Measurements from ENCODE around the gene SMIM35.

SMIM35 gene

DNA sequence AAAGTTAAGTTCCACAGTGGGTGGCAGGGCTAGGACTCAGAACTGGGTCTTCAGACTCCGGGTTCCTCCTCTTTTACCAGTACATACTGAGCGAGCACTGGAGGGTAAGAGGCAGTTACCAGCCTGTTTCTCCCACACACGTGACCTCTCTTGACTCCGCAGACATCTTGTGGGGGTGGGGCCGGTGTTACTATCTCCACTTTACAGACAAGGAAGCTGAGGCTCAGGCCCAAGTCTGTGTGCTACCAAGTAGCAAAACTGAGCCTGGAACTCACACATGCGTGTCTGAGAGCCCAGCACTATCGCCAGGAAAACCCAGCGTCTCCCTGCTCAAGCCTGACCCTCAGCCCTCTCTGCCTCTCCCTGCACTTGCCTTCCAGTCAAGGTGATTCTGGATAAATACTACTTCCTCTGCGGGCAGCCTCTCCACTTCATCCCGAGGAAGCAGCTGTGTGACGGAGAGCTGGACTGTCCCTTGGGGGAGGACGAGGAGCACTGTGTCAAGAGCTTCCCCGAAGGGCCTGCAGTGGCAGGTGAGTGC lies 16.0 kb upstream of the SMIM35 start:
- H3K4me1 ChIP-seq (ENCODE audit: insufficient read depth, low read length), result no peaks in the 10 kb centered on the region
- H3K27me3 ChIP-seq (ENCODE audit: insufficient read depth, low read length), result peaks cover 18% of the 10 kb centered on the region
- no peak overlapping the region for H2AFZ ChIP-seq (ENCODE audit: low read depth, low read length)
- no peaks in the 10 kb centered on the region for H3K9me3 ChIP-seq (ENCODE audit: low read length)
- H3K4me3 ChIP-seq (ENCODE audit: low read length), result no peak overlapping the region
- no peaks in the 10 kb centered on the region for H3K36me3 ChIP-seq (ENCODE audit: insufficient read depth, low read length)

DNA sequence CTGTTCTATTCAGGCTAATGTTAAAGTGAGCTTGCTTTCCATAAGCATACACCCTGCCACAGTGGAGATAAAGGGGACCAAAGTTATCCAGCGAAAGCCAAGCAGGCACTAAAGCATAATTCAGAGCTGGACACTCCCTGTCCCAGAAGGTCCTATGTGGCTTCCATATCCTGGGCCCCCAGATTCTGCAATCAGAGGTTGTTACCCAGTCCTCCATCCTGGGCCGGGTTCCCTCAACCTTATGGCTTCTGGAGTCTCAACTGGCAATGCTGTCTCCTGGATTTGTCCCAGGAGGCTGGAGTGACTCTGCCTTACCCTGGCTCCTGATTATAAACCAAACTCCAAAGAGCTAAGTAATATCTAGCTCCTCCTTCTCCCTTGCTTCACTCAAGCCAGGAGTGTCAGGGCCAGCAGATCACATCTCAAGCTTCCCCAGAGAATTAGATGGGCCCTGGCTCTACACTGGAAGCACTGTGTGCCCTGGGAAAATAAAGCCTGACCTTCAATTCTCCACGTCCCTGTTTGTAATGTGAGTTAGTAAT lies 14.0 kb upstream of the SMIM35 start:
- H3K4me1 ChIP-seq (ENCODE audit: insufficient read depth, low read length), result no peaks in the 10 kb centered on the region
- H3K9me3 ChIP-seq (ENCODE audit: low read length), result no peaks in the 10 kb centered on the region
- H3K4me3 ChIP-seq (ENCODE audit: low read length), result no peak overlapping the region
- no peak overlapping the region for H2AFZ ChIP-seq (ENCODE audit: low read depth, low read length)
- no peaks in the 10 kb centered on the region for H3K36me3 ChIP-seq (ENCODE audit: insufficient read depth, low read length)
- H3K27me3 ChIP-seq (ENCODE audit: insufficient read depth, low read length), result peaks cover 14% of the 10 kb centered on the region

DNA sequence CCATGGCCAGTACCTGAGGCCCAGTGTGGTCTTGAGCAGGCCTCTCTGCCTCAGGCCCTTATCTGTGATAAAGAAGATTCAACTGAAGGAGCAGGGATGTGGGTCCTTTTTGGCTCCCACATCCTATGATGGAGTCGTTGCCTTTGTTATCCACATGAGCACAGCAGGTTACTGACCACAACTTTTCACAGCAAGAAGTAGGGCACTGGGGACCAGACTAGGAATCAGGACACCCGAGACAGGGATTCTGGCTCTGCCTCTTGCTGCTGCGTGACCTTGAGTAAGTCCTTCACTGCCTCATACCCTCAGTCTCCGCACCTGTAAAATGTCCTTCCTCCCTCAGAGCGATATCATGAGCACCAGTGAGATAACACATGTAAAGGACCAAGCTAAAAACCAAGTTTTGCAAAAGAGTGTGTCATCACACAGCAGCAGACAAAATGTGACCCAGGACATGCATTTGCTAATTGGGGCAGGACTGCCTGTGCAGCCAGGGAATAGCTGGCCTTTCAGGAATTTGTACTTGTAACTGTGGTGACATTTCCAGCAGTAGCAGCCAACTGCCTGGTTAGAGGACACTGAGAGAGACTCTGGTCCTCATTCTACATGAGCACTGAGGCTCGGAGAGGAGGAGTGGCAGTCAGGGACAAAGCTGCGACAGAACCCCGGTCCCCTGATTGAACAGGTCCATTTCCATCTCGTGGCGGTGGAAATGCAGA lies 13.2 kb upstream of the SMIM35 start:
- Histone ChIP-seq H3K4me3 (ENCODE audit: low read length) (no peak overlapping the region), H3K9me3 (ENCODE audit: low read length) (no peaks in the 10 kb centered on the region), H3K36me3 (ENCODE audit: insufficient read depth, low read length) (no peaks in the 10 kb centered on the region), H3K4me1 (ENCODE audit: insufficient read depth, low read length) (no peaks in the 10 kb centered on the region), H3K27me3 (ENCODE audit: insufficient read depth, low read length) (peaks cover 14% of the 10 kb centered on the region), H2AFZ (ENCODE audit: low read depth, low read length) (no peak overlapping the region)

DNA sequence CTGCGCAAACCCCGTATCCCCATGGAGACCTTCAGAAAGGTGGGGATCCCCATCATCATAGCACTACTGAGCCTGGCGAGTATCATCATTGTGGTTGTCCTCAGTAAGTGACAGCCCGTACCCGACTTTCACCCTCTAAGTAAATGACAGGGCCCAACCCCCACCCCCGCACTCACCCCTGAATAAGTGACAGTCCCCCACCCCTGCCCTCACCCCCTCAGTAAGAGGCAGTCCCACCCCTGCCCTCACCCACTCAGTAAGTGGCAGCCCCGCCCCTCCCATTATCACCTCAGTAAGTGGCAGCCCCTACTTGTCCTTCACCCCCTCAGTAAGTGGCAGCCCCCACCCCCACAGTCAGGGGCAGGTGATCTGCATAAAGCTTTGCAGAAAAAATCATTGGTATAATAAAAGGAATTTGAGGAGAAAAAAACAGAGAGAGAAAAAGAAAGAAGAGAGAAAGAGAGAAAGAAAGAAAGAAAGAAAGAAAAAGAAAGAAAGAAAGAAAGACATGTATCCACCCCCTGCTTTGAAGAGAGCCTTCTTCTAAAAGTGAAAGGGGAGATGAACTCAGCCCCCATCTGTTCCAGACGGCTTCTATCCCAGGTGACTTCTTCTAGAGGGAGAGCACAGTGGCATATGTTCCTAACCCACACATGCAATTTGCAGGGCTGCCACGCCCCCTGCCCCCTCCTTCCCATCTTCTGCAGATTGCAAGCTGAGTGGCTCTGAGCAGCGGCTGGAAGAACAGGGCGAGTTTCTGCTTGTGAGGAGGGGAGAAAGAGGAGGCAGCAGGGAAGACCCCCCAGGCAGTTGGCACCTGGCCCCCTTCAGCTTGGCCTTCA lies 12.5 kb upstream of the SMIM35 start:
- H2AFZ ChIP-seq (ENCODE audit: low read depth, low read length), result no peak overlapping the region
- H3K4me3 ChIP-seq (ENCODE audit: low read length), result no peak overlapping the region
- peaks cover 14% of the 10 kb centered on the region for H3K27me3 ChIP-seq (ENCODE audit: insufficient read depth, low read length)
- no peaks in the 10 kb centered on the region for H3K4me1 ChIP-seq (ENCODE audit: insufficient read depth, low read length)
- no peaks in the 10 kb centered on the region for H3K9me3 ChIP-seq (ENCODE audit: low read length)
- no peaks in the 10 kb centered on the region for H3K36me3 ChIP-seq (ENCODE audit: insufficient read depth, low read length)

DNA sequence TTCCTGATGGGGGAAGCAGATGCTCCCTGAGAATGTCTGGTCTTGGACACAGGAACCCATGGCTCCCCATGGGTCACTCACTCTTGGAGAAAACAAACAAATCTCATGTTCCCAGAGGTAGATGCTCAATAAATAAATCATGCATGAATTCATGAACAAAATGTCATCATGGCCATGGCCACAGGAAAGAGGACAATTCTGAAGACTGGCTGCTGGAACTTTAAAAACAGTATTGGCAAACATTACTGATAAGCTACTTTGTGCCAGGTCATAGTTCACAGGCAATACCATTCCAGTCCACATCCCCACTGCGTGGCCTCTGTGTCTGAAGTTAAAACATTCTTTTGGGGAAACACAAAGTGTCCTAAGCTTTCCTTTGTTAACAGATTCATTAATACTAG lies 9.2 kb upstream of the SMIM35 start:
- Histone ChIP-seq H3K27me3 (ENCODE audit: insufficient read depth, low read length) (peaks cover 14% of the 10 kb centered on the region), H3K36me3 (ENCODE audit: insufficient read depth, low read length) (no peaks in the 10 kb centered on the region), H3K4me3 (ENCODE audit: low read length) (no peak overlapping the region), H2AFZ (ENCODE audit: low read depth, low read length) (no peak overlapping the region), H3K4me1 (ENCODE audit: insufficient read depth, low read length) (peaks cover 4% of the 10 kb centered on the region), H3K9me3 (ENCODE audit: low read length) (no peaks in the 10 kb centered on the region)

DNA sequence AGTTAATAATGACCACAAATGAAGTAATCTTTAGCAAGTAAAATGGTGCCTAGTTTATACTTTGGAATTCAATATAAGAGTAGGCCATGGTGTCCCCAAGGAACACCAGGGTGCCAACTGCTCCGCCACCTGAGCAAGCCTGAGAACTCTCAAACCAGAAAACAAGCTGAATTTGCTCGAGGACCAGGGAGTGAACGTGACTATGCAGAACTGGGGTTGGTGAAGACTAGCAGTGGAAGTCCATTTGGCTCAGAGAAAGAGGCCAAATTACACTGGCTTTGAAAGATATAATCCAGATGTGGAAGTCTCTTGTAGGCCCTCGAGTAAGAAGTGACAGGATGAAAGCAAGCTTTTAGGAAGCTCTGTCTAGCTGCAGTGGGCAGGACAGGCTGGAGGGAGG lies 8.7 kb upstream of the SMIM35 start:
- Histone ChIP-seq H3K4me3 (ENCODE audit: low read length) (no peak overlapping the region), H2AFZ (ENCODE audit: low read depth, low read length) (no peak overlapping the region), H3K9me3 (ENCODE audit: low read length) (no peaks in the 10 kb centered on the region), H3K4me1 (ENCODE audit: insufficient read depth, low read length) (peaks cover 4% of the 10 kb centered on the region), H3K27me3 (ENCODE audit: insufficient read depth, low read length) (peaks cover 12% of the 10 kb centered on the region), H3K36me3 (ENCODE audit: insufficient read depth, low read length) (no peaks in the 10 kb centered on the region)

DNA sequence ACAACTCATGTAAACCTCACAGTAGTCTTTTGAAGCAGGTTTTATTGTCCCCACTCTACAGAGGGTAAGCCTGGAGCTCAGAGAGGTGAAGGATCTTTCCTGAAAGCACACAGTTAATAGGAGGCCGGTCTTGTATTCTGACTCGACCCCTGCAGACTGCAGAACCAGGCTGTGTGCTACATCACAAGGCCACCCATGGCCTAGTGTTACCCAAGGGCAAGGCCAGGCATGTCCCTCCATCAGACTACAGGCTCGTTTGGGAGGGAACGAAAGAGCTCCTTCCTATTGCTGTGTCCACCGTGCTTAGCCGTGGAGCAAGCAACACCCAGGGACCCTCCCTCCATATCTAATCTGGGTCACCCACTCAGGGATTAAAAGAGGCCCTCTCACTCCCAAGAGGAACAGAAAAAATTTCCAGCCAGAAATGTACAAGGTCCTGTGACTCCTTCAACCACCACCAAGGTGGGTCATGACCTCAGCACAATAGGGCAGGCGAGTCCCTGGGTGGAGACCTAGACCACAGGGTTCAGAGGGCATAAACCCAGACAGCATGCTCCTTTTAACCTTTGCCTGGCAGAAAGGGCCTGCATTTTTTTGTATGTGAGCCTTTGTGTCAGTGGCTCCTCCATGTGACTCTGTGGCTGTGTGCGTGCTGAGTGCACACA lies 6.3 kb upstream of the SMIM35 start:
- no peak overlapping the region for H2AFZ ChIP-seq (ENCODE audit: low read depth, low read length)
- peaks cover 6% of the 10 kb centered on the region for H3K9me3 ChIP-seq (ENCODE audit: low read length)
- H3K4me3 ChIP-seq (ENCODE audit: low read length), result no peak overlapping the region
- no peaks in the 10 kb centered on the region for H3K36me3 ChIP-seq (ENCODE audit: insufficient read depth, low read length)
- H3K27me3 ChIP-seq (ENCODE audit: insufficient read depth, low read length), result no peaks in the 10 kb centered on the region
- H3K4me1 ChIP-seq (ENCODE audit: insufficient read depth, low read length), result peaks cover 4% of the 10 kb centered on the region

DNA sequence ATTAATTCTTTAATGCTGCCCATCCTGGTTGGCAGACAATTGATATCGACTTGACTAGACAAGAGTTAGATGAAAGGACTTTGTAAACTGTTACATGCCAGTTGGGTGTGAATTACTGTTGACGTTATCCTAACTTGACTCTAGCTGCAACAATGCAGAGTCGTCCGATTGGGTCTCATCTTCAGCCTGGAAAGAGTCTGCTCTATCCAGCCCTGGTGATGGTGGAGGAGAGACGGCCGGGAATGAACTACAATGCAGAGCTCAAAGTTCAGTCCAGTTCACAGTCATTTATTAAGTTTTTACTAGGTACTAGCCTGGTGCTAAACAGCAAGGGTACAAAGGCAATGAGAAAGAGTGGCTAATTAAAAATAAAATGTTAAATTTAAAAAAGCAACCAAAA lies 4.9 kb upstream of the SMIM35 start:
- H3K27me3 ChIP-seq (ENCODE audit: insufficient read depth, low read length), result no peaks in the 10 kb centered on the region
- H3K36me3 ChIP-seq (ENCODE audit: insufficient read depth, low read length), result no peaks in the 10 kb centered on the region
- peaks cover 8% of the 10 kb centered on the region for H3K9me3 ChIP-seq (ENCODE audit: low read length)
- no peak overlapping the region for H3K4me3 ChIP-seq (ENCODE audit: low read length)
- H3K4me1 ChIP-seq (ENCODE audit: insufficient read depth, low read length), result peaks cover 4% of the 10 kb centered on the region
- H2AFZ ChIP-seq (ENCODE audit: low read depth, low read length), result no peak overlapping the region

DNA sequence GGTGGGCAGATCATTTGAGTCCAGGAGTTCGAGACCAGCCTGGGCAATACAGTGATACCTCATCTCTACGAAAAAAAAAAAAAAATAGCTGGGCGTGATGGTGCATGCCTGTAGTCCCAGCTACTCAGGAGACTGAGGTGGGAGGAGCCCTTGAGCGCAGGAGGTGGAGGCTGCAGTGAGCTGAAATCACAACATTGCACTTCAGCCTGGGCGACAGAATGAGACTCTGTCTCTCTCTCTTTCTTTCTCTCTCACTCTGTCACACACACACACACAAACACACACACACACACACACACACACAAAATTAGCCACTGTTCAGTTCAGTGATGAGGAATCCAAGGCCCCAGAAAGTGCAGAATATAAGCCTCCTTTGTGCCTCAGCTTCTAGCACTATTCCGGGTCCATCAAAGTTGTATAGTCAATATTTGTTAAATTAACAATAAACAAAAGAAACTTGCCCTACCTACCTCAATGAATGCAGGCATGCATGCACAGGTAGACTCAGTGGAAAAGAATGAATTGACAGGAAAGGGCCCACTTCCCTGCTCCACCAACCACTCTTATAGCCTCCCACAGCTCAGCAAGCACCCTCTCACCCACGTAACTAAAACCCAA lies 3.9 kb upstream of the SMIM35 start:
- Histone ChIP-seq H3K36me3 (ENCODE audit: insufficient read depth, low read length) (no peaks in the 10 kb centered on the region), H3K4me1 (ENCODE audit: insufficient read depth, low read length) (peaks cover 4% of the 10 kb centered on the region), H3K27me3 (ENCODE audit: insufficient read depth, low read length) (no peaks in the 10 kb centered on the region), H3K9me3 (ENCODE audit: low read length) (peaks cover 8% of the 10 kb centered on the region), H2AFZ (ENCODE audit: low read depth, low read length) (no peak overlapping the region), H3K4me3 (ENCODE audit: low read length) (no peak overlapping the region)

DNA sequence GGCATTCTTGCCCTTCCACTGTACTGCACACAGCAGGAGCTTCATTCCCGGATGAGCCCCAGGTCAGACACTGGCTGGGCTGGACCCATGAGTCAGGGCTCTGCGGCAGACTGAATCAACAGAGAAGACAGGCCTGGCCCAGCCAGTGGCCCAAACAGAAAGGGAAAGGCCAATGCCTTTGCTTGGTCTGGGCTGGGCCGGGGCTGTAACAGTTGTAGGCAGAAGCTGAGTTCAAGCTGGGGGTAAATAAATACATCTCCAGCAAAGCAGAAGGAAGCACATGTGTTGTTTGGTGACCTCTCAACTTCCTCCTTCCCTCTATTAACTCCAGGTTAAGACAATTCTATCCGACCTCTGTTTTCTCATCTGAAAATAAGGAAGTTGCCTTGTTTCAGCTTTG lies 1.8 kb upstream of the SMIM35 start:
- Histone ChIP-seq H3K27me3 (ENCODE audit: insufficient read depth, low read length) (peaks cover 3% of the 10 kb centered on the region), H3K4me3 (ENCODE audit: low read length) (no peak overlapping the region), H2AFZ (ENCODE audit: low read depth, low read length) (no peak overlapping the region), H3K4me1 (ENCODE audit: insufficient read depth, low read length) (peaks cover 4% of the 10 kb centered on the region), H3K36me3 (ENCODE audit: insufficient read depth, low read length) (no peaks in the 10 kb centered on the region), H3K9me3 (ENCODE audit: low read length) (peaks cover 8% of the 10 kb centered on the region)

DNA sequence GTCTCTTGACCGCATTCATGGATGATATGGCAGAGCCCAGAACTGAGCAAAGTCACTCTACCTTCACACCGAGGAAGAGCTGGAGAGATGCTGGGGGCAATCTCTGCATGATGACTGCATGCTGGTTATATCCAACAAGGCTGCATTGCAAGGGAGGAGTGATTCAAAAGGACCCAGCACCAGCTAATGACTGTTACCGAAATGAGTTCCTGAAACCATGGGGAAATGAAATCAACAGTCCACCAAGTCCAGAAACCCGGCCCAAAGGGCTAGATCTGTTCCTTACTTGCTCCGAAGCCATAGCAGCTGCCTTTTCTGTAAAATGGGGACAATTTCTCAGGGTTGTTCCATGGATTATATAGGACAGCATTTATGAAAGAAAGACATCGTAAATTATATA lies 1.2 kb upstream of the SMIM35 start:
- H3K9me3 ChIP-seq (ENCODE audit: low read length), result peaks cover 8% of the 10 kb centered on the region
- peaks cover 3% of the 10 kb centered on the region for H3K4me1 ChIP-seq (ENCODE audit: insufficient read depth, low read length)
- no peak overlapping the region for H3K4me3 ChIP-seq (ENCODE audit: low read length)
- no peak overlapping the region for H2AFZ ChIP-seq (ENCODE audit: low read depth, low read length)
- peaks cover 3% of the 10 kb centered on the region for H3K27me3 ChIP-seq (ENCODE audit: insufficient read depth, low read length)
- H3K36me3 ChIP-seq (ENCODE audit: insufficient read depth, low read length), result no peaks in the 10 kb centered on the region

DNA sequence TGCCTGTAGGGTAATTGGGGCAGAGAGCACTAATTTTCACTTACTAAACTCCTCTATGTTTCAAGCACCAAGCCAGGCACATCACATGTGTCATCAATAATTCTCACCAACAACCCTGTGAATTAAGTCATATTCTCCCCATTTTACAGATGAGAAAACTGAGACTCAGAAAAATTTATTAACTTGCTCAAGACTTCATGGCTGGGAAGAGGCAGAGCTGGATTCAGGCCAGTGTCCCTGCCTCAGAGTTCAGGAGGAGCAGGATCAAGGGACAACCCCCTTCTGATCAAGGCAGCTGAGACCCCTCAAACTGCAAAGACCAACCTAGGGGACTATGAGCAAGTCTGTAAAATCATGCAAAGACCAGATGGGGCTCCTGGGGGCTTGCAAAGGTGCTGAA lies 2.1 kb downstream of the SMIM35 start:
- Histone ChIP-seq H3K36me3 (ENCODE audit: insufficient read depth, low read length) (no peaks in the 10 kb centered on the region), H3K9me3 (ENCODE audit: low read length) (peaks cover 8% of the 10 kb centered on the region), H2AFZ (ENCODE audit: low read depth, low read length) (no peak overlapping the region), H3K4me1 (ENCODE audit: insufficient read depth, low read length) (peaks cover 3% of the 10 kb centered on the region), H3K4me3 (ENCODE audit: low read length) (no peak overlapping the region), H3K27me3 (ENCODE audit: insufficient read depth, low read length) (peaks cover 9% of the 10 kb centered on the region)
